Motor neuron (in vitro differentiated cells): Measurements from ENCODE around the gene ZDHHC4. TPM values are rescaled to one million over a fixed set of nuclear protein-coding genes. Genes with fewer than 3 reads are reported as not detected.

Experiments
- ATAC-seq, 8 experiments: fragments of 200-7000 bp; cut with Tn5 transposase; replicated peaks in 6 of 8; 2 replicates each; pipeline ENCODE4 v1.8.0; 2021; ENCODE audit warnings: mild to moderate bottlenecking in 8 of 8, moderate library complexity in 8 of 8
- H3K27ac ChIP-seq, 2 donors: fragments of 250-450 bp; sonication (Bioruptor Pico); 2 replicates each; pipeline ENCODE4 v1.9.0; 2021; ENCODE audit warnings: antibody characterized with exemption in 2 of 2, mild to moderate bottlenecking in 2 of 2, moderate library complexity in 1 of 2
- H3K4me1 ChIP-seq, 2 donors: fragments of 250-450 bp; sonication (Bioruptor Pico); replicated peaks in 1 of 2; 2 replicates each; pipeline ENCODE4 v1.6.1; 2021; ENCODE audit warnings: antibody characterized with exemption in 2 of 2, mild to moderate bottlenecking in 2 of 2, moderate library complexity in 1 of 2
- H3K4me3 ChIP-seq, 5 donors: fragments of 250-450 bp; sonication (Bioruptor Pico); 2 replicates each; pipeline ENCODE4 v1.9.0; 2021; ENCODE audit warnings: antibody characterized with exemption in 5 of 5, mild to moderate bottlenecking in 5 of 5, moderate library complexity in 4 of 5
- WGBS, 10 experiments: fragments of 450-650 bp; shearing (Covaris generic); methylation state at CpG; one replicate each; pipeline ENCODE4 v1.0.0; 2022; 5-methylcytosine and 5-hydroxymethylcytosine counted together
- in situ Hi-C, 9 experiments: fragments of 400-800 bp; cut with MboI; loops; one replicate each; pipeline ENCODE4 v1.15.0; 2021; ENCODE audit warnings: low sequenced_read_pairs in 9 of 9, low pct_unique_long_range_greater_than_20kb in 2 of 9; ENCODE audit not compliant: unreplicated experiment in 9 of 9
- total RNA-seq, 8 experiments: library from RNA; unstranded; fragments of 300-600 nt; gene quantifications; 2 replicates each; pipeline versions ENCODE4 v1.2.3 to v1.2.4, GENCODE V29; 2022

The ZDHHC4 gene
- total RNA-seq, 8 experiments from 2014 or later, result 39.6 to 69.8 (median 58.8) TPM

DNA sequence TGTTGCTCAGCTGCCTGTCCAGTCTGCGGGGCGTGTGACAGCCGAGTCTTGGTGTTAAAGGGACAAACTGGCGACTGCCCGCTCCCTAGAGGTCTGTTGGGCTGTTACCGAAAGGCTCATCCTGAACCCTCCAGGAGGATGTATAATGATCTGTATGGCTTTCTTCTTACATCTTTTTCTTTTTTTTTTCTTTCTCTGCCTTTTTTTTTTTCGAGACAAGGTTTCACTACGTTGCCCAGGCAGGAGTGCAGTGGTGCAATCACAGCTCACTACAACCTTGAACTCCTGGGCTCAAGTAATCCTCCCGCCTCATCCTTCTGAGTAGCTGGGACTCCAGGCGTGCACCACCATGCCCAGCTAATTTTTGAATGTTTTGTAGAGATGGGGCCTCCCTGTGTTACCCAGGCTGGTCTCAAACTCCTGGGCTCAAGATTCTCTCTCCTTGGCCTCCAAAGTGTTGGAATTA lies 13.4 kb downstream of the ZDHHC4 start:
- H3K27ac ChIP-seq, result peak overlapping the region; percentile 89 to 94
- WGBS, 10 experiments, result 0 to 43% (median 18%) methylated on average over 2 to 6 of the region's 10 CpGs; no CpG with 5 or more reads in 2 of the 10 experiments
- H3K4me1 ChIP-seq, result peaks cover 4 to 10% of the 10 kb centered on the region in 2 donors
- ATAC-seq, result peak in 7 of 8 experiments; percentile 1 to 51 (median 42)
- peak overlapping the region; percentile 69 to 99 (median 95) for H3K4me3 ChIP-seq
- in situ Hi-C loops, result no loop called here

DNA sequence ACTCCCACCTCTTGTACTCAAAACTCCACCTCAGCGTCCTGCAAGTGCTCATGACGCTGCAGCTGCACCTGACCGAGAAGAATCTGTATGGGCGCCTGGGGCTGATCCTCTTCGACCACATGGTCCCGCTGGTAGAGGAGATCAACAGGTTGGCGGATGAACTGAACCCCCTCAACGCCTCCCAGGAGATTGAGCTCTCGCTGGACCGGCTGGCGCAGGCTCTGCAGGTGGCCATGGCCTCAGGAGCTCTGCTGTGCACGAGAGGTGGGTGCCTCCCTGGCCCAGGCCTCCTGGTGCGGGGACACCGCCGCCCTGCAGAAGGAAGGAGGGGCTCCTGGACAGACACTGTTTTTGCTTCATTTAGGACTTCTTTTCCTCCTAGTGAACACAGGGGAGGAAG lies 22.8 kb downstream of the ZDHHC4 start:
- Histone ChIP-seq H3K4me1 (no peaks in the 10 kb centered on the region), H3K27ac (no peak overlapping the region), H3K4me3 (no peak overlapping the region)
- in situ Hi-C loops, result no loop called here
- WGBS, 10 experiments, result 80 to 100% methylated on average over 1 to 2 of the region's 15 CpGs; no CpG with 5 or more reads in 8 of the 10 experiments
- no peak for ATAC-seq

DNA sequence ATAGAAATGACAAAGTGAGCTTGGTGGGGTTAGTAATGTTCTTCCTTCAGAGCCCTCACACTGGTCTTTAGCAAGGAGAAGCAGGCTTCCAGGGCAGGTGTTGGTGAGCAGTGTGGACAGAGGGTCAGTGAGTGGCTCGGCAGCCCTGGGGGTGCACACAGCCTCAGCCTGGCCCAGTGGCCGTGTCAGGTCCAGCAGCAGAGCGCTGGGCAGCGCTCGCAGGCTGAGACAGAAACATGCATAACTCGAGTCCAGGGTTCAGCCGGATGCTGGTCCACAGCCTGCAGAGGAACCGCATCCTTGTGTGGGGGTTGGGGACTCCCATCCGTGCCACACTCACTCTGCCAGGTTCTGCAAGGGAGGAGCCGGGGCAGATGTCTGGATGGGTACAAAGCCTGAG lies 27.2 kb downstream of the ZDHHC4 start:
- 97 to 100% methylated on average over 1 to 6 of the region's 10 CpGs; no CpG with 5 or more reads in 8 of the 10 experiments for WGBS, 10 experiments
- in situ Hi-C loops, result no loop called here
- H3K27ac ChIP-seq, result no peak overlapping the region
- no peak overlapping the region for H3K4me3 ChIP-seq
- no peaks in the 10 kb centered on the region for H3K4me1 ChIP-seq
- no peak for ATAC-seq

DNA sequence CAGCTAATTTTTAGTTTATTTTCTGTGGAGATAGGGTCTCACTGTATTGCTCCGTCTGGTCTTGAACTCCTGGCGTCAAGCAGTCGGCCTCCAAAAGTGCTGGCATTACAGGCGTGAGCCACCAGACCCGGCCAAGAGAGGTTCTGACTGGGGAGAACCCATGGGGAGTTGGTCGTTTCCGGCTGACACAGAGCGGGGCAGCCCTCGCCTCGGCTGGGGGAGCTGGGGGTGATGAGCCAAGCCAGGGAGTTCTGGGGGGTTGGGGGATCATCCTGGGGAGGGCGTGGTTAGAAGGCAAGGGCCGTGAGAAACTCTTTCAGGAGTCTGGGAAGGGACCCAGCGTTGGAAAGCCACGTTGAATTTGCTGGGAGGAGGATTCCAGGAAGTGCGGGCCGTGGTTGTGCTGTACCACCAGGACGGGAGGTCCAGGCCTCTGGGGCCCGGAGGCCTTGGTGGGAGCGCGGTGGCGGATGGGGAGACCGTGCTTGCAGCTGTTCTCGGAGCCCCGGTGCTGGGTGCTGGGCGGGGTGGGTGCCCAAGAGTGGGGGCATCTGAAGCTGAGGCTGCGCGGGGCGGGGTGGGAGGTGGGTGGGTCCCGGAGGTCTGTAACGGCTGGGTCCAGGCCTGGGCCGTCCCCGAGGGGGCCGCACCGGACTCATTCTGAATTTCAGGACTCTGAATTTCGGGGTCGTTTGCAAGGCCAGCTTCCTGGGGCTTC lies 29.8 kb downstream of the ZDHHC4 start:
- in situ Hi-C loops, result no loop called here
- Histone ChIP-seq H3K4me3 (no peak overlapping the region), H3K4me1 (no peaks in the 10 kb centered on the region), H3K27ac (no peak overlapping the region)
- 83 to 100% (median 97%) methylated on average over 1 to 6 of the region's 36 CpGs; no CpG with 5 or more reads in 4 of the 10 experiments for WGBS, 10 experiments
- ATAC-seq, result no peak

DNA sequence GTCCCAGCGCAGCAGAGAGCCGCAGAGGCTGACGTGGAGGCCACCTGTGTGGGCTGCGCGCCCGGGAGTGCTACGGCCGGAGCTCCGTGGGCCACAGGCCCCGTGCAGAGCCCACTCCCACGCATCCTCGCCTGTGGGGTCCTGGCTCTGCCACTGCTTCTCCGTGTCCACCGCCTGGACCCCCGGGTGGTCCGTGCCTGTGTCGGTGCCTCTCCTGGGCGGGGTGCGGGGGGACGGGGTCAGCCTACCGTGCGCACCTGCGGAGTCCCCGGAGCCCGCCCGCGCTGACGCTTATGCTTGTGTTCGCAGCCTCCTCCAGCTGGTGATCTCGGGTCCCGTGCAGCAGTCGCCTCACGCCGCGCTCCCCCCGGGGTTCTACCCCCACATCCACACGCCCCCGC lies 30.4 kb downstream of the ZDHHC4 start:
- in situ Hi-C loops, result no loop called here

DNA sequence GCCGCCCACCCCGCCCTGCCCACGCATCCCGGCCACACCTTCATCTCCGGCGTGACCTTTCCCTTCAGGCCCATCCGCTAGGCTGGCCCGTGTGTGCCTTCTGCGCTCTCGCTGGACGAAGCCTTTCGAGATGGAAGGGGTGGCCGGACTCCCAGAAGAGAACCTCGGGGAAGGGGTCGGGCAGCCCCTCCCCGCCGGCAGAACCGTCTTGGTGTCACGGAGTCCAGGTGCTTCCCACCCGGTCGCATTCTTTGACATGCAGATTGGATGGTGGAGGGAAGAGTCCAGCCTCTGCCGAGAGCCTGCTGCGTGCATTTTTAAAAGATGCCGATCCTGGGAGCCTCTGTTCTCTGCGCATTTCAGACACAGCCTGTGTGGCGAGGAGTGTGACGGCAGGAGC lies 30.8 kb downstream of the ZDHHC4 start:
- Histone ChIP-seq H3K4me1 (no peaks in the 10 kb centered on the region), H3K4me3 (no peak overlapping the region), H3K27ac (no peak overlapping the region)
- in situ Hi-C loops, result no loop called here
- WGBS, 10 experiments, result 60 to 90% (median 63%) methylated on average over 1 to 3 of the region's 27 CpGs; no CpG with 5 or more reads in 7 of the 10 experiments
- ATAC-seq, result peak in 3 of 8 experiments; percentile 4 to 33 (median 33)

More for the DNA sequence above, 30.4 kb downstream of the ZDHHC4 start:
- Histone ChIP-seq H3K4me3 (no peak overlapping the region), H3K4me1 (no peaks in the 10 kb centered on the region), H3K27ac (no peak overlapping the region)
- peak in 3 of 8 experiments; percentile 11 to 21 (median 17) for ATAC-seq
- no CpG with 5 or more reads among the region's 38 CpGs for WGBS, 10 experiments

DNA sequence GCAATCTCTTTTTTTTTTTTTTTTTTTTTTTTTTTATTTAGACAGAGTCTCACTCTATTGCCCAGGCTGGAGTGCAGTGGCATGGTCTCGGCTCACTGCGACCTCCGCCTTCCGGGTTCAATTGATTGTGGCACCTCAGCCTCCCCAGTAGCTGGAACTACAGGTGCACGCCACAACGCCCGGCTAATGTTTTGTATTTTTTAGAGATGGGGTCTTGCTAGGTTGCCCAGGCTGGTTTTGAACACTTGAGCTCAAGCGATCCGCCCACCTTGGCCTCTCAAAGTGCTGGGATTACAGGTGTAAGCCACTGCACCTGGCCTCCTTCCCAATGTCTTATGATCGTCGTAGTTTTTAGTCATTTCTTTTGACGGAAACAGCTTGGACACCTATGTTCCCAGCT lies 31.5 kb downstream of the ZDHHC4 start:
- Histone ChIP-seq H3K4me3 (no peak overlapping the region), H3K4me1 (no peaks in the 10 kb centered on the region), H3K27ac (no peak overlapping the region)
- 85 to 100% (median 97%) methylated on average over 2 to 12 of the region's 12 CpGs; no CpG with 5 or more reads in 2 of the 10 experiments for WGBS, 10 experiments
- in situ Hi-C loops, result no loop called here
- ATAC-seq, result no peak

DNA sequence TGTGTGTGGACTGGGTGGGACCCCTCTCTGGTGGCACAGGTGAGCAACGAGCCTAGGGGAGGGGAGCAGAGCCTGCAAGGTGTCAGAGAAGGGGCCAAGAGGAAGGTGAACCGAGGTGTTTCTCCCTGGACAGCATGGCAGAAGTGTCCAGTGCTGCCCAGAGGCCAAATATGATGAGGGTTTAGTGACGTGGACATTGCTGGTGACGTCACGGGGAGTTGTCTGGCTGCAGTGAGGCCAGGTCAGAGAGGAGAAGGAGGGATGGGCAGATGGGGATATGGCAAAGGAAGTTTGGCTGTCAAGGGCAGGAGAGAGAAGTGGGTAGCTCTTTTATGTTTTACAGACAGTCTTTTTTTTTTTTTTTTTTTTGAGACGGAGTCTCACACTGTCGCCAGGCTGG lies 35.6 kb downstream of the ZDHHC4 start:
- Histone ChIP-seq H3K27ac (no peak overlapping the region), H3K4me1 (peaks cover 3 to 6% of the 10 kb centered on the region in 2 donors), H3K4me3 (no peak overlapping the region)
- 20 to 100% (median 50%) methylated on average over 1 to 4 of the region's 7 CpGs; no CpG with 5 or more reads in 4 of the 10 experiments for WGBS, 10 experiments
- in situ Hi-C loops, result no loop called here
- ATAC-seq, result no peak

DNA sequence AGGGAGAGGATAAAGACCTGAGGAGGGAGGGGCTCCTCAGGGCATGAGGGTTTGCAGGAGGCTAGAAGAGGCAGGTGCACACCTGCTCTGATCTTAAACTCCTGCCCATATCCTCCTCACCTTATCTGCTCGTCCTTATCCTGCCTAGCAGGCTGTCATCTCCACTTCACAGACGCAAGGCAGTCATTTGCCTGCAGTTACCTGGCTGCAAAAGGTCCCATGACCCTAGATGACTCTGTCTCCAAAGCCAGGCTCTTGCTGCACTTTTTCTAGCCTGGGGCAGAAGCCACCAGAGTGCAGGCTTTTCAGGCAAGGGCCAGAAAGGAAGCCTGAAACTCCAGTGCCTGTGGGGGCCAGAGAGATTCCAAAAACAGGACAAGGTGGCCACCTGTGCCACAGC lies 36.5 kb downstream of the ZDHHC4 start:
- H3K4me3 ChIP-seq, result no peak overlapping the region
- 0 to 67% (median 60%) methylated on average over 1 of the region's 2 CpGs; no CpG with 5 or more reads in 7 of the 10 experiments for whole genome bisulfite sequencing, 10 experiments
- H3K4me1 ChIP-seq, result peaks cover 3 to 6% of the 10 kb centered on the region in 2 donors
- no peak overlapping the region for H3K27ac ChIP-seq
- in situ Hi-C loops, result no loop called here
- ATAC-seq, result no peak

DNA sequence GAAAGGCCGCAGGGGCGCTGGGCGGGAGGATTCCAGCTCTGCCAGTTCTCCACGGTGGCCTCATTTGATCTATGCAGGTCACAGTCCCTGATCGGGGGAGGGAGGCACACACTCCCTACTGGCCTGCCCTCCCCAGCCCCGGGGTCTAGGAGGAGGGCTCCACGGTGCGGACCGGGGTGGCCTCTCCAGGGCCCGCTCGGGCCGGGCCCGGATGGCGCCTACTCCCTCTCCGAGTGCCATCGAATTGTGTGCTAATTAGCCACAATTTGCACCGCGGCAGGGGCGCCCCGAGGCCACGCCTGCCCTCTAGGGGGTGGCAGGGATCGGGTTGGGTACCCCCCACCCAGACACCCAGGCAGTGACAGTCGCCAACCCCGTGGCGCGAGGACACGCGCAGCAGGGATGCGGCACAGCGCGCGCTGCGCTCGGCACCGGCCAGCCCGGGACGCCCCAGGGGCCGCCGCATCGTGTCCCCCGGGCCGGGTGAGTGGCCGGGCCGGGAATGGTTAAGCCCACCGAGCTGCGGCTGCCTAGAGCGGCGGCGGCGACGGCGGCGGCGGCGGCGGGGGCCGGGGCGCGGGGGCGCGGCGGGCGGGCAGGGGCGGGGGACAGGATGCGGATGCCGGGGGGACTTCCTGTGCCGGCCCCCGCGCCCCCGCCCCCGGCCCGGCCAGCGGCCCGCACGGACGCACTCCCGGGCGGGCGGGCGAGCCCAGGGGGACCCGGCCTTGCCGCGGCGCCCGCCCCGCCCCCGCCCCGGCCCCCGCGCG lies 37.9 kb downstream of the ZDHHC4 start, which contains the start of gene ZNF853:
Gene ZNF853 (plus strand): TSS at position 658 of the 770 bp plus-strand sequence. CDS start 565 bp downstream, outside the sequence.
- peak within 1 kb of the TSS; percentile 66 to 92 (median 83) for H3K4me3 ChIP-seq
- 1% methylated on average over 13 of the region's 91 CpGs; no CpG with 5 or more reads in 9 of the 10 experiments for WGBS, 10 experiments
- peak within 1 kb of the TSS; percentile 48 to 85 for H3K27ac ChIP-seq
- peak in 7 of 8 experiments; percentile 25 to 89 (median 85) for ATAC-seq
- in situ Hi-C loops, result no loop called here
- H3K4me1 ChIP-seq, result peaks cover 3 to 6% of the 10 kb centered on the region in 2 donors

DNA sequence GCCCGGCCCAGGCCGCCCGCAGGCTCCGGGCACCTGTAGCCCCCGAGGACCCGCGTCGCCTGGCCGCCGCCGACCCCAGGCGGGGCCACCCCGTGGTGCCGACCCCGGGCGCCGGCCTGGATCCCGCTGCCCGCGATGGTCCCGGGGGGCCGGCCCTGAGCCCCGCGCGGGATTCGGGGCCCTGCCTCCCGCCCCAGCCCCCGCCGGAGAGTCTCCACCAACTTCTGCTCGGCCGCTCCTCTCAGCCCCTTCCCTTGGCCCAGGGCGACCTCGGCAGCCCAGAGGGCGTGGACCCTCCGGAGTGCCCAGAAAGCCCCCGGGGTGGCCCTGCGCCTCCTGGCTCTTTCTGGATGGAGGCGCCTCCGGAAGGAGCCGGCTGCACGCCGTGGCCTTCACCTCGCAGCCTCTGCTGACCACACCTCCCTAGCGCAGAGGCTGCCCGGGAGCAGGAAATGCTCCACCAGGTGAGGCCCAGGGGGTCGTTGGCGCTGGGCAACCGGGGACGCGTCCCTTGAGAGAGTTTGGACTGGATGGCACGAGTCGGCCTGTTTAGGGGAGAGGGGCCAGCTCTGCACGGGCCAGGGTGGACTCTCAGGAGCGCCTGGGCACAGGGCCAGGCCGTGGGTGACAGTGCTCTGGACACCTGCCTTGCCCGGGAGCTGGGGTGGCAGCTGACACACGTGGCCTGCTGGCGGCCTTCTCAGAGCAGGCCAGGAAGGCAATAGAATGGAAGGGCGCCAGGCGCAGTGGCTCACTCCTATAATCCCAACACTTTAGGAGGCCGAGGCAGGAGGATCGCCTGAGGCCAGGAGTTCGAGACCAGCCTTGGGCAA lies 38.7 kb downstream of the ZDHHC4 start:
- WGBS, 10 experiments, result 11 to 100% (median 69%) methylated on average over 3 to 10 of the region's 63 CpGs; no CpG with 5 or more reads in 4 of the 10 experiments
- H3K4me3 ChIP-seq, result peak overlapping the region; percentile 66 to 92 (median 83)
- H3K4me1 ChIP-seq, result peaks cover 3 to 6% of the 10 kb centered on the region in 2 donors
- peak overlapping the region; percentile 35 to 85 for H3K27ac ChIP-seq
- in situ Hi-C loops, result no loop called here
- peak in 6 of 8 experiments; percentile 37 to 47 (median 46) for ATAC-seq

DNA sequence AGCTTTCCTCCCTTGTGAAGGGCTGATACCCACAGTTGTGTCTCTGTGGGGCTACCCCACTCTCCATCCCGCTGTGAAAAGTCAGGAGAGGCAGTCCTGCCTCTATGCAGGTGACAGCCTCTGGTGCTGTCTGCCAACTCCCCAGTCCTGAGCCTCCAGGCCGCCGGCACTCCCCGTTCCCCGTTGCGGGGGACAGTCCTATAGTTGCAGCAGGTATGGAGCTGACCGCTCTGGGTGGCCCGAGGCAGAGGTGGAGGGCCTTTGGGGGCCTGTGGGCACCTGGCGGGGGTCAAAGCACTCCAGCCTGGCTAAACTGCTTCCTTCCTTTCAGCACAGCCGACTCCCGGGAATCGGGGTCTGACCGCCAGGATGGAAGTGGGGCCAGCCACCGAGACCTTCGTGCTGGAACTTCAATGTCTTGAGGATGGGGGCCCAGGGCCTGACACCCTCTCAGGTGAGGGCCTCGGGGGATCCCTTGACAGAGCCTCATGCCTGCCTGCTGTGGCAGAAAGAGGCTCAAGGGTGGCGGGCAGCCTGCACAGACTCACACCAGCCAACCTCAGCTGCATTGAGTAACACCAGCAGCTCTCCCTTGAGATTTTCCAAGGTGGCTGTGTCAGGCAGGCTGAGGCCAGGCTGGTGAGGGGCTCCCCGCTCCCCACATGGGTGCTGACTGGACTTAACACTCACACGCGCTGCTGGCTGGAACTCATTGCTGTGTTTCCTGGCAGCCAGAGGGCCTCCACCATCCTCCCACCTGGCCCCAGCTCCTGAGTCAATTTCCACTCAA lies 39.8 kb downstream of the ZDHHC4 start:
- H3K4me1 ChIP-seq, result peaks cover 3 to 6% of the 10 kb centered on the region in 2 donors
- H3K27ac ChIP-seq, result no peak overlapping the region
- in situ Hi-C loops, result no loop called here
- 40 to 96% (median 83%) methylated on average over 1 to 9 of the region's 20 CpGs; no CpG with 5 or more reads in 4 of the 10 experiments for WGBS, 10 experiments
- H3K4me3 ChIP-seq, result no peak overlapping the region
- no peak for ATAC-seq
